ENCODE measurements around the gene B4GAT1.

DNA sequence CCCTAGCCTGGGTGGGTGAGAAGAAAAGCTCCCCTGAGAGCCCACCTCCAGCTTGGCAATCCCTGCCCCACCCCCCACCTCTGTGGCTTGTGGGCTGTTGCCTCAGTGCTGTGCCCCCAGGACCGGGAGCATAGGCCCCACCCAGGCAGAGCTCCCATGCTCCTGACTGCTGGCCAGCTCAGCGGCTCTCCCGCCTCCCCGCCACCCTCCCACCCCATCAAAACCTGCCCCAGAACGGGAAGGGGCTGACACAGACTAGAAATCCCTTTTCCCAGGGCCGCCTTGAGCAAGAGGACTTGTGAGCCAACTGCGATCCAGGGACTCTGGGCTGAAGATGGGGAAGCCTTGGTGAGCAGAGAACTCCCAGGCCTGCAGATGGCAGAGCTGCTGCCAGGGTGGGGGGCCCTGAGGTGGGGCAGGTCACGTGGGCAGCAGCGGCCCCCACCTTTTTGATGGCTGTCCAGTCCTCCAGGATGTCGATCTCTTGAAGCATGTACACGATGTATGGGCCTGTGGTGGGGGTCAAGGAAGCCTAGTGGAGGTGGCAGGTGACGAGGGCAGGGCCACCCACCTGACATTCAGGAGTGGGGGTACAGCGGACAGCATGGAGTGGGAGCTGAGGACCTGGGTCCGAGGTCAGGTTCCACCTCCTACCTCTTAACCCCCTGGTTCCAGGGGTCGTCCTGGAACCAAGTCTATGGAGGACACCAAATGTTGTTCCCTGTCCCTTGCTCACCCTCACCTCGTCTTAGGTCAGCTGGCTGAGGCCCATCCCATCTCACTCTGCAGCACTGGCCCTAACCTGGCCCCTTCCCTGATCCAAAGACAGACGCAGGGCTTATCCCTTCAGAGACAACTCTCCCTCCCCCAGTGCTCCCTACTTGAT, 8.9 kb downstream of the B4GAT1 start:
- TF ChIP-seq POLR2A (IDR thresholded peaks at IDR 0.05; ENCODE audit: low read depth, low read length) (no peak), SPI1 (IDR thresholded peaks at IDR 0.05; ENCODE audit: low read depth, low read length) (no peak)
